Stimulated activated CD8-positive, alpha-beta memory T cell treated with anti-CD3 and anti-CD28 coated beads, Interleukin-2, amount 100 ng/mL, for 1 hour (primary cell): Measurements from ENCODE around the gene AMN.

Source experiments
- DNase-seq, 2 donors: peaks; one replicate each; pipeline ENCODE4 v3.0.0-alpha.2; 2020; ENCODE audit warnings: low read depth in 2 of 2

Gene AMN

GRCh38 chr14:102927878-102928411 is 5.5 kb downstream of the AMN start:
- no peak for DNase-seq

DNA sequence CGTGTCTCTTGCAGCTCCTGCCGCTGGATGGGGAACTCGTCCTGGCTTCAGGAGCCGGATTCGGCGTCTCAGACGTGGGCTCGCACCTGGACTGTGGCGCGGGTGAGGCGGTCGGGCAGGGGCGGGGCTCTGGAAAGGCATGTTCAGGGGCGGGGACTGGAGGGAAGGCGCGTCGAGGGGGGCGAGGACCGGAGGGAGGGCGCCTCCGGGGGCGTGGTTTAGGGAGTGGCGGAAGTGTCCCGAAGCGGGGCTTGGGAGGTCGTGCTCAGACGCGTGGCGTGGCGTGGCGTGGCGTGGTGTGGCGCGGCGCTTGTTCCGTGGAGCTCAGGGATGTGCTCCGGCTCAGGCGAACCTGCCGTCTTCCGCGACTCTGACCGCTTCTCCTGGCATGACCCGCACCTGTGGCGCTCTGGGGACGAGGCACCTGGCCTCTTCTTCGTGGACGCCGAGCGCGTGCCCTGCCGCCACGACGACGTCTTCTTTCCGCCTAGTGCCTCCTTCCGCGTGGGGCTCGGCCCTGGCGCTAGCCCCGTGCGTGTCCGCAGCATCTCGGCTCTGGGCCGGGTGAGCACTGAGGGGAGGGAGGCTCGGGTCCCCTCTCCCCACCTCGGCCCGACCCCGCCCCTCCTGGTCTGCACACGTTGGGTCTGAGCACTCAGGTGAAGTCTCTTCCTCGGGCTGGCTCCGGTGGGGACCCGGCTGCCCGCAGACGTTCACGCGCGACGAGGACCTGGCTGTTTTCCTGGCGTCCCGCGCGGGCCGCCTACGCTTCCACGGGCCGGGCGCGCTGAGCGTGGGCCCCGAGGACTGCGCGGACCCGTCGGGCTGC is 6.2 kb downstream of the AMN start:
- DNase-seq = peak; percentile 50 to 72

GRCh38 chr14:102929241-102930137 is 7.0 kb downstream of the AMN start:
- DNase-seq = no peak

DNA sequence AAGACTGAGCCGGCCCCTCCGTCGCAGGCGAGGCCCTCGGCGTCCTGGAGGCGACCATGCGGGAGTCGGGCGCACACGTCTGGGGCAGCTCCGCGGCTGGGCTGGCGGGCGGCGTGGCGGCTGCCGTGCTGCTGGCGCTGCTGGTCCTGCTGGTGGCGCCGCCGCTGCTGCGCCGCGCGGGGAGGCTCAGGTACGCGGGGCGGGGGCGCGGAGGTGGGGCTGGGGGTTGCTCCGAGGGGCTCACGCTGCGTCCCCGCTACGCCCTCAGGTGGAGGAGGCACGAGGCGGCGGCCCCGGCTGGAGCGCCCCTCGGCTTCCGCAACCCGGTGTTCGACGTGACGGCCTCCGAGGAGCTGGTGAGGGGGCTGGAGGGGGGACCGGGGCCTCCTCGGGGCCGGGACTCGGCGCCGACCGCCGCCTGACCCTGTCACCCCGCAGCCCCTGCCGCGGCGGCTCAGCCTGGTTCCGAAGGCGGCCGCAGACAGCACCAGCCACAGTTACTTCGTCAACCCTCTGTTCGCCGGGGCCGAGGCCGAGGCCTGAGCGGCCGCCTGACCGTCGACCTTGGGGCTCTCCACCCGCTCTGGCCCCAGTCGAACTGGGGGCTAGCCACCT is 7.8 kb downstream of the AMN start:
- no peak for DNase-seq

DNA sequence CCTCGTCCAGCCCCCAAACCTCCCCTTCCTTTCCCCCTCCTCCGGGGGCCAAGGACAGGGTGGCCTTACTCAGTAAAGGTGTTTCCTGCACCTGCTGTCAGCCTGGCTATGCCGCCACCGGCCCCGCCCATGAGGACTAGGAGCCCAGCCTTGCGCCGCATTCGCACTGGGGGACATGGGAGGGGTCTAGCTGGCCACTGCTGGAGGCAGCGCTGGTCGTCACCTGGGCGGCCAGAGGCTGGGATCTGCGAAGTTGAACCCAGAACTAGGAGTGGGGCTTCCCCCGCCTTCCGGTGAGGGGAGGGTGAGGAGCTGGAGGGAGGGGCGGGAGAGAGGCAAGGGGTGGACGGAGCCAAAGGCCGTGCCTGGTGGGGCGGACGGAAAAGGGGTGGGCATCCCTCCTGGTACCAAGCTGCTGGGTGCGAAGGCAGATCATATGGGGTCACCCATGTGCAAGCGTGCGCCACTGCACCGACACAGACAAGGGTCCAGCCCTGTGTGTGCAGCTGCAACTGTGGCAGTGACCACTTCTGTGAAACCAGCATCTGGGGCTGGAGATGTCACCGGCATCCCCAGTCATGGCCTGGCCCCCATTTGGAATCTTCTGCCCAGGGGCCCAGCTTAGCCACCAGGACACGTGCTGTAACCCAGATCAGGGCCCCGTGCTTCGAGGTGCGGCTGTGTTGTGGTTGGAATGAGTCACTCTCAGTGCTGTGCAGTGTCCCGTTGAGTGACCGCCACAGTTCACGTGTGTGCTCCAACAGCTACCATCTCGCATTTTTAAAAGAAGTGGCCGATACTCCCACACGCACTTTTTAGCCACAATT is 8.5 kb downstream of the AMN start:
- no peak for DNase-seq

DNA sequence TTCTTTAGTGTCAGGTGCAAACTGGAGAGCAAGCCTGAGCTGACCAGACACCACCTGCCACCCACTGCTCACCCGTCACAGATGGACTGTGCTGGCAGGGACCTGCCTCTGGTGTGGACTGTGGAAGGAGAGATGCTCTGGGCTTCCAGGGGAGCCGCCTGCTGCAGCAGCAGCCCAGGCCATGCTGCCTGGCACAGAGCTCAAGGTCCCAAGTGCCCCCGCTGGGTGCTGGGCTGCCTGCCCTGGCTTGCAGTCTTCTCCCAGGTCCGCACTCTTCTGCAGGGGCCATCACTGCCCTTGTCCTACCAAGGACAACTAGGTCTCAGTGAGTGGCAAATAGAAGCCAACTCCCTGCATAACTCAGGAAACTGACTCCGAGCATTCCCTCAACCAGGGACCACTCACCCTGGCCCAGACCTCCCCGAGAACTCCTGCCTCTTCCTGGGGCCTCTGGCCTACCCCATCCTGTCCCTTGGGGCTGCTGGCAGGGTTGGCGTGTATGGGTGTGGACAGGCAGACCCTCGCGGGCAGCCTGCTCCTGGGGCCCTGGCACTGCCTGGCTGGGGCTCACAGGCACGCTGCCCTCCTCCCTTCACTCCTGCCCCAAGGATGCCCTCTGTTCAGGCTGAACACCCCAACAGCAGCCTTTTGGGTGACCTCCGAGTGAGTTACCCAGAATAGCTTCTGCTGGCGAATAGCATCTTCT is 9.3 kb downstream of the AMN start:
- no peak for DNase-seq

DNA sequence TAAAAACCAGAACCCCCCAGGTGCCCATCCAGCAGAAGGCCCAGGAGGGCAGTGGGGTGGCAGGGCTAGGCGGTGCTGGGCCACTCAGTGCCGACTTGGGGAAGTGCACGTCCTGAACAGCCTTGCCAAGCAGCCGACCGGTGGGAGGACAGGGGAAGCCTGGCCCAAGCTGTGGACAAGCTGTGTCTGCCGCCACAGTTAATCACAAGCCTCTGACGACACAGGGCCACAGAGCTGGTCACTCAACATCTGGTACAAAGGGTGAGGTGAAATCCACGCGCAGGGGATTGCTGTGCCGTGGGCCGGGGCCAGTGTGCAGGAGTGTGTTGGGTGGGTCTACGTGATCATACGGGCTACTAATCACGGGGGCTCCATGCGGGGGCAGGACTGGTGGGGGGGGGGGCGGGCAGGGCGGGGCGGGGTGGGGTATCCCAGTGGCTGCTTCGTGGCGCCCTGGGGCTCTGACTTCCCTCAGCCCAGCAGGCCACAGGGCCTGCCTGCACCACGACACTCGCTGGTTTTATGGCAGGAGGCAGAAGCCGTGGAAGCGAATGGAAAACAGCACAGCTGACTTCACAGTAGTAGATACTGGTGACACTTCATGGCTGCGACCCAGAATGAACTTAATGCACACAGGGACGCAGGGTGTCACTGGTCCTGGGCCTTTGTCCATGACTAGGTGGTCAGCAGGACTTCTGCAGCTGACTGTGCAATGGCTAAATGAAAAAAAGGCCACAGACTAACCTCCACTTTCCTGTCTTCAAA is 10.2 kb downstream of the AMN start:
- no peak for DNase-seq

DNA sequence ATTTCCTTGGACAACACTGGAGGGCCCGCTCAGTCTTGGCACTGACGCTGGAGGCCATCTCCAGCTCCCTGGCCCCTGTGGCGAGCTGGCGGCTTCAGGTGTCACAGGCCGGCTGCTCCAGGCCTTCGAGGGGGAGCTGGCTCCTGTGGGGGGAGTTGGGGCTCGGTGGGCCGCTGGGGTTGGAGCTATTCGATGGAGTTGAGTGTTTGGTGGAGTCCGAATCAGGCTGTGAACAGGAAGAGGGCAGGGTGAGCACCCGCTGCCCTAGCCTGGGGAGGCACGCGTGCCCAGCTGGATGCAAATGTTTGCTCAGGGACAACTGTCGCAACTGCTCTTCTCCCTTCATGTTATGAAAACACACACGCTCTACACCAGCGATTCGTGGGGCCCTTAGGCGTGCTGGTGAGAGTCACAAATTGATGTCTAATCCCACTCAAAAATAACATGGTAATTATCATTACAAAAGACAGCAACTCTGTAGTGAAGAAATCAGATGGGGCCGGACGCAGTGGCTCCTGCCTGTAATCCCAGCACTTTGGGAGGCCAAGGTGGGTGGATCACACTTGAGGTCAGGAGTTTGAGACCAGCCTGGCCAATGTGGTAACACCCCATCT is 11.3 kb downstream of the AMN start:
- no peak for DNase-seq

DNA sequence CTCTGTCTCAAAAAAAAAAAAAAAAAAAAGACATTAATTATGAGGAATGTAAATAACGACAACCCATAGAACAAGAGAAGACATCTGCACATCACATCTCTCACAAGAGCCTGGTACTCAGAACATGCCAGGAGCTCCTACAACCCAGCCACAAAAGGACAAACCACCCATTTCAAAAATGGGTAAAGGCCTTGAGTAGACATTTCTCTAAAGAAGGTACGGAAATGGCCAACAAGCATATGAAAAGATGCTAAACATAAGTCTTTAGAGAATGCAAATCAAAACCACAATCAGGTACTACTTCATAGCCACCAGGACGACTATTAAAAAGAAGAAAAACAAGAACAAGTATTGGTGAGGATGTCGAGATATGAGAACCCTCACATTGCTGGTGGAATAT is 13.3 kb downstream of the AMN start:
- no peak for DNase-seq

GRCh38 chr14:102937331-102938175 is 15.1 kb downstream of the AMN start:
- no peak for DNase-seq

DNA sequence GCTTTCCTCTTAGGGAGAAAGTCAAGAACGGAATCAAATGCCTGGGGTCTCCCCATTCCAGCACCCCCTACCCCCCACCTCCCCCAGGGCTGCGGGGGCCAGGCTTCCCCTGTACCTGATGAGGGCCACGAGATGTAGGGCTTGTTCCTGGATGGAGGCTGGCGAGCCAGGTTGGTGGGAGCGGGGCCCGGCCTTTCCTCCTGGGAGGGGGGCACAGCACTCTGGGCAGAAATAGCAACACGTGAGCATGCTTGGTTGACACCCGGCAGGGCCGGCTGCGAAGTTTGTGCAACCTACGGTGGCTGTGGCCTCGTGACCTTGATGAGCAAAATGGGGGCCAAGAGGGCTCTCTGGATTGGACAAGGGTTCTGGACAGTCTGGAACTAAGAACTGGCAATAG is 15.7 kb downstream of the AMN start:
- DNase-seq = no peak

DNA sequence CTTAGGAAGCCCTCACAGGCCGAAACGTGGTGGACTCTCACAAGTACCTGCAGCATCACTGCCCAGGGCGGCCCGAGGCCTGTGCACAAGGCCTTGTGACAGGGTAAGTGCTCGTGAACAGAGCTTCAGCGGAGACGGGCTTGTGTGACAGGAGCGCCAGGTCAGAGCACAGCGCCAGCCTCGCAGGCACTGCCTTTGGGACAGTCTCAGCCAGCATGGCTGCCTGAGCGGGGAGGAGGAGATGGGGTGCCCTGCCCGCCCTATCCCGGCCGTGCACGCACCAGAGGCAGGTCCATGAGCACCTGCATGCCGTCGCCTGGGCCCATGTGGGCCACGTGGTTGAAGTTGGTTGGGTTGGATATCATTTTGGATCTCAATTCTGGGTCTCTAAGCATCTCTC is 16.9 kb downstream of the AMN start:
- no peak for DNase-seq

DNA sequence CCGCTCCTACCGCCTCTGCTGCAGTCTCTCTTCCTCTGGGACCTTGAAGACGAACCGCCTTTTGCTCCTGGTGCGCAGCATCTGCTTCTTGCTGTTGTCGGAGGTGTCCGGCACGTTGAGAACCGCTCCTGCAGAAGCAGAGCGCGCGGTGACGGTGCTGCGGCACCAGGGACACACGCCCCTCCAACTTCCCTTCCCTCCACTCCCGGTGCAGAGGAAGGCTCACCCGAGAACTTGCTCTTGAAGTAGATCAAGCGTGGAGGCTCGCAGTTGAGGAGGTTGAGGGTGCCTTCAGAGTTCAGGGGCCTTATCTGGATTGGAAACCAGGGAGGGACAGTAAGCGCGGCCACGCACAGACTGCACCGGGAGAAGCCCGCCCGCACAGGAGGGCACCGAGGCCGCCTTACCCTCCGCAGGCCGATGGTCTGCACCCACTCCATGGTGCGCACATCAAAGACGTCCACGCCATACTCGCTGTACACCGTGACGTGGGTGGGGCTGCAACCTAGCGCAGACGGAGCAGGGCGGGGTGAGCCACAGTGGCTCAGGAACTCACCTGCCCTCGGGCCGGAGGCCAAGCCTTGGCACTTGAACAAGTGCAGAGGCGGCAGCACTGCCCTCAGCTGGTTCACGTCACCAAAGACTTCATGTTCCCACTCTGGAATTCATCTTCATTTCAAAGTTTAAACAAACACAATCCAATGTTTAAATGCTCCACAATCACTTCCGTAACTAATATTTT is 17.5 kb downstream of the AMN start:
- DNase-seq = no peak

DNA sequence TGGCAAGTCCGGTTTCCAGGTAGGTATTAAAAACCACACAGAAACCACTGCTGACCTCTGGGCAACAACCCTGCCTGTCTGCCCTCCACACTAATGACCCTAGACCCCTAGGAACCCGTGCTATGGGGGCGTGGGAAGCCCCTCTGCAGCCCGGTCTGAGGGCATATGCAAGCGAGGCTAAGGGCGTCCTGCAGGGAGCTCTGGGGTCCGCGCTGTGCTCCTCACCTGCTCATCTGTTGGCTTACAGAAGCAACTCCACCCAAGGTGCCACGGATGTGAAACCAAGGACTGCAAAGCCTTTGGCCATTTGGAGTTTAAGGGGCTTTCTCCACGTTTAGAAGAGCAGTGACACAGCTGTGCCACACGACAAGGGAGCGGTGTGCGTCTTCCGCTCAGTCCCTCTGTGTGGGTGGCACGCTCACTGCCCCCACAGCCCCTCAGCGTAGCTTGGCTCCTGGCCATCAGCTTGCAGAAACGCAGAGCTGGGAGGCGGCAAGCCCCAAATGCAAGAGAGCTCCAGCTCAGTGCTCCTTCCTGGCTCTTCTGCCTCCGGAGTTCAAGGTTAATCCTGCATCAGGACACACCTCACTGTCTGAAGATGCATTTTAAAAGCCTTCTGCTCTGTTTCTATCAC is 18.4 kb downstream of the AMN start:
- no peak for DNase-seq

GRCh38 chr14:102941419-102942011 is 19.1 kb downstream of the AMN start:
- no peak for DNase-seq

GRCh38 chr14:102942069-102942468 is 19.6 kb downstream of the AMN start:
- no peak for DNase-seq

DNA sequence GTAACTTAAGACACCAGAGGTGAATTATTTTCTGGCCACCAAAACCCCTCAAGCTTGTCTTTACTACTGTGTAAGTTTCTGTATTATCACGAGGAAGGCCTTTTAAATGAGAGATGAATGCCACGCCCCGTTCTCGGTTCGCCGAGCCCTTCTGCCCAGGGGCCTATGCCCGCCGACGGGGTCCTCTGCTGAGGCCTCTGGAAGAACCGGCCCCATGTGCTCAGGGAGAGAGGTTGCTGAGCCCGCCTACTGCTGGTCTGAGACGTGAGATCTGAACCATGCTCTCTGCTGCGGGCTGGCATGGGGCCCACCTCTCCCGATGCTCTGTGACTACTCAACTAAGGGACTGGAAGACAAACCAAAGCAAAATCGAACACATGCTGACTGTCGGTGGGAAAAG is 21.0 kb downstream of the AMN start:
- DNase-seq = no peak
